HEK293 (cell line): Measurements from ENCODE around the gene TSPAN10.

ENCODE experiments used
- FEZF1 ChIP-seq: fragments of 450-650 bp; formaldehyde crosslinking; IDR thresholded peaks from 2 replicates; pipeline ENCODE4 v1.5.1; 2016; ENCODE audit warnings: missing biosample characterization, missing genetic modification characterization
- GLIS2 ChIP-seq: fragments of 450-650 bp; formaldehyde crosslinking; IDR thresholded peaks from 2 replicates; pipeline ENCODE4 v1.5.1; 2016; ENCODE audit warnings: missing biosample characterization, missing genetic modification characterization
- HOXA7 ChIP-seq: sonication (generic); formaldehyde crosslinking; IDR thresholded peaks from 2 replicates; pipeline ENCODE4 v1.8.1; 2022; ENCODE audit warnings: missing genetic modification reagents, borderline replicate concordance
- KLF7 ChIP-seq: fragments of 450-650 bp; formaldehyde crosslinking; IDR thresholded peaks from 2 replicates; pipeline ENCODE4 v1.5.1; 2016; ENCODE audit warnings: missing biosample characterization, missing genetic modification characterization, borderline replicate concordance
- PRDM1 ChIP-seq: fragments of 450-650 bp; formaldehyde crosslinking; IDR thresholded peaks from 2 replicates; pipeline ENCODE4; 2016; ENCODE audit warnings: missing biosample characterization, missing genetic modification characterization
- ZBTB21 ChIP-seq: fragments of 450-650 bp; formaldehyde crosslinking; IDR thresholded peaks from 2 replicates; pipeline ENCODE4 v1.5.1; 2017; ENCODE audit warnings: missing biosample characterization, missing genetic modification characterization
- ZBTB48 ChIP-seq: fragments of 450-650 bp; formaldehyde crosslinking; IDR thresholded peaks from 2 replicates; pipeline ENCODE4 v1.5.1; 2016; ENCODE audit warnings: missing biosample characterization, missing genetic modification characterization
- ZBTB8A ChIP-seq: fragments of 450-650 bp; formaldehyde crosslinking; IDR thresholded peaks from 2 replicates; pipeline ENCODE4 v1.5.1; 2016; ENCODE audit warnings: missing biosample characterization, missing genetic modification characterization
- ZNF114 ChIP-seq: fragments of 450-650 bp; formaldehyde crosslinking; IDR thresholded peaks from 2 replicates; pipeline ENCODE4 v1.5.0; 2017; ENCODE audit warnings: missing biosample characterization, missing genetic modification characterization
- ZNF133 ChIP-seq: fragments of 450-650 bp; formaldehyde crosslinking; IDR thresholded peaks from 2 replicates; pipeline ENCODE4 v1.5.1; 2016; ENCODE audit warnings: missing biosample characterization, missing genetic modification characterization
- ZNF214 ChIP-seq: fragments of 450-650 bp; formaldehyde crosslinking; IDR thresholded peaks from 2 replicates; pipeline ENCODE4 v1.5.1; 2017; ENCODE audit warnings: missing biosample characterization, mild to moderate bottlenecking, missing genetic modification characterization, borderline replicate concordance
- ZNF341 ChIP-seq: fragments of 450-650 bp; formaldehyde crosslinking; IDR thresholded peaks from 2 replicates; pipeline ENCODE4; 2016; ENCODE audit warnings: low read depth, missing biosample characterization, missing genetic modification characterization
- ZNF391 ChIP-seq: fragments of 450-650 bp; formaldehyde crosslinking; IDR thresholded peaks from 2 replicates; pipeline ENCODE4 v1.5.1; 2016; ENCODE audit warnings: low read depth, missing biosample characterization, missing genetic modification characterization, borderline replicate concordance
- ZNF473 ChIP-seq: fragments of 450-650 bp; formaldehyde crosslinking; IDR thresholded peaks from 2 replicates; pipeline ENCODE4 v1.5.1; 2017; ENCODE audit warnings: missing biosample characterization, missing genetic modification characterization
- ZNF544 ChIP-seq: fragments of 450-650 bp; formaldehyde crosslinking; IDR thresholded peaks from 2 replicates; pipeline ENCODE4 v1.5.0; 2017; ENCODE audit warnings: missing biosample characterization, missing genetic modification characterization
- ZNF677 ChIP-seq: fragments of 450-650 bp; IDR thresholded peaks from 2 replicates; pipeline ENCODE4 v1.5.0; 2018; ENCODE audit warnings: missing biosample characterization, mild to moderate bottlenecking, missing genetic modification characterization, moderate library complexity
- ZNF792 ChIP-seq: fragments of 450-650 bp; formaldehyde crosslinking; IDR thresholded peaks from 2 replicates; pipeline ENCODE4 v1.5.1; 2016; ENCODE audit warnings: missing biosample characterization, missing genetic modification characterization
- ZSCAN30 ChIP-seq: fragments of 450-650 bp; IDR thresholded peaks from 2 replicates; pipeline ENCODE4 v1.5.1; 2018; ENCODE audit warnings: missing biosample characterization, mild to moderate bottlenecking, missing genetic modification characterization, moderate library complexity
- TF ChIP-seq, protein P1 (sequence below): fragments of 450-650 bp; formaldehyde crosslinking; IDR thresholded peaks from 2 replicates; pipeline ENCODE4 v1.5.1; 2016; ENCODE audit warnings: missing biosample characterization, missing genetic modification characterization
- TF ChIP-seq, protein P2 (sequence below): fragments of 450-650 bp; IDR thresholded peaks from 2 replicates; pipeline ENCODE4 v1.5.1; 2018; ENCODE audit warnings: missing biosample characterization, mild to moderate bottlenecking, missing genetic modification characterization
- TF ChIP-seq, protein P3 (sequence below): fragments of 450-650 bp; formaldehyde crosslinking; IDR thresholded peaks from 2 replicates; pipeline ENCODE4 v1.5.1; 2016; ENCODE audit warnings: missing biosample characterization, missing genetic modification characterization, low read depth
- TF ChIP-seq, protein P4 (sequence below): fragments of 450-650 bp; formaldehyde crosslinking; IDR thresholded peaks from 2 replicates; pipeline ENCODE4 v1.5.1; 2016; ENCODE audit warnings: missing biosample characterization, missing genetic modification characterization
- TF ChIP-seq, protein P5 (sequence below): fragments of 450-650 bp; formaldehyde crosslinking; IDR thresholded peaks from 2 replicates; pipeline ENCODE4 v1.5.1; 2017; ENCODE audit warnings: missing biosample characterization, missing genetic modification characterization
- TF ChIP-seq, protein P6 (sequence below): IDR thresholded peaks from 2 replicates; pipeline ENCODE4 v1.6.1; 2011; ENCODE audit warnings: mild to moderate bottlenecking, low read depth, low read length, borderline replicate concordance
- TF ChIP-seq, protein P7 (sequence below): fragments of 450-650 bp; formaldehyde crosslinking; IDR thresholded peaks from 2 replicates; pipeline ENCODE4 v1.5.1; 2016; ENCODE audit warnings: missing biosample characterization, missing genetic modification characterization
- TF ChIP-seq, protein P8 (sequence below): fragments of 450-650 bp; formaldehyde crosslinking; IDR thresholded peaks from 2 replicates; pipeline ENCODE4 v1.5.1; 2016; ENCODE audit warnings: missing biosample characterization, missing genetic modification characterization

TSPAN10 gene

DNA sequence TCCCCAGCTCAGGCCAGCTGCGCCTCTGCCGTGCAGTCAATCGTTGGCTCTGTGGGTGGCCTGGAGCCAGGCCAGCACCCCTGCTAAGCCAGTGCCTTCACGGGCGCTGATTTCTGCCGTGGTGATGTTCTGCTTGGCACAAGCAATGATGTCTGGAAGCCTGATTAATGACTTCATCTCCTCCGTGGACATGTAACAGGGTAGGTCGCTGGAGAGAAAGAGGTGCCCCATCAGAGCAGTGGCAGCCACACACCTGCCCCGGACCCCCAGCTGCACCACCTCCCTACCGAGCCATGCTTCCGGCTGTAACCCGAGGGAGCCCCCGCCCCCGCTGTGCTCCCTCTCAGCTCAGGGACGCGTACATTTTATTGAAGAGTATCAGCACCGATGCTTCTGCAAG lies 44.7 kb downstream of the TSPAN10 start (continued):
- TF ChIP-seq ZNF114 (no peak), ZBTB21 (tag by site-specific recombination) (no peak), HOXA7 (CRISPR knock-in tag) (no peak), ZBTB8A (peak; percentile 39), ZNF133 (tag by site-specific recombination) (no peak), ZNF544 (no peak), ZBTB48 (tag by site-specific recombination) (no peak), ZNF391 (no peak), KLF7 (tag by site-specific recombination) (no peak), ZNF792 (tag by site-specific recombination) (no peak), PRDM1 (tag by site-specific recombination) (no peak), ZNF473 (tag by site-specific recombination) (no peak), GLIS2 (tag by site-specific recombination) (0 out of 2 replicates have a peak, but pooled peaks have one; percentile 51), ZNF214 (tag by site-specific recombination) (no peak), ZSCAN30 (tag by site-specific recombination) (no peak), ZNF677 (tag by site-specific recombination) (no peak), ZNF341 (tag by site-specific recombination) (peak; percentile 31; the same call in 1 of the 2 replicates), FEZF1 (tag by site-specific recombination) (no peak)
- TF ChIP-seq, protein P1, sequence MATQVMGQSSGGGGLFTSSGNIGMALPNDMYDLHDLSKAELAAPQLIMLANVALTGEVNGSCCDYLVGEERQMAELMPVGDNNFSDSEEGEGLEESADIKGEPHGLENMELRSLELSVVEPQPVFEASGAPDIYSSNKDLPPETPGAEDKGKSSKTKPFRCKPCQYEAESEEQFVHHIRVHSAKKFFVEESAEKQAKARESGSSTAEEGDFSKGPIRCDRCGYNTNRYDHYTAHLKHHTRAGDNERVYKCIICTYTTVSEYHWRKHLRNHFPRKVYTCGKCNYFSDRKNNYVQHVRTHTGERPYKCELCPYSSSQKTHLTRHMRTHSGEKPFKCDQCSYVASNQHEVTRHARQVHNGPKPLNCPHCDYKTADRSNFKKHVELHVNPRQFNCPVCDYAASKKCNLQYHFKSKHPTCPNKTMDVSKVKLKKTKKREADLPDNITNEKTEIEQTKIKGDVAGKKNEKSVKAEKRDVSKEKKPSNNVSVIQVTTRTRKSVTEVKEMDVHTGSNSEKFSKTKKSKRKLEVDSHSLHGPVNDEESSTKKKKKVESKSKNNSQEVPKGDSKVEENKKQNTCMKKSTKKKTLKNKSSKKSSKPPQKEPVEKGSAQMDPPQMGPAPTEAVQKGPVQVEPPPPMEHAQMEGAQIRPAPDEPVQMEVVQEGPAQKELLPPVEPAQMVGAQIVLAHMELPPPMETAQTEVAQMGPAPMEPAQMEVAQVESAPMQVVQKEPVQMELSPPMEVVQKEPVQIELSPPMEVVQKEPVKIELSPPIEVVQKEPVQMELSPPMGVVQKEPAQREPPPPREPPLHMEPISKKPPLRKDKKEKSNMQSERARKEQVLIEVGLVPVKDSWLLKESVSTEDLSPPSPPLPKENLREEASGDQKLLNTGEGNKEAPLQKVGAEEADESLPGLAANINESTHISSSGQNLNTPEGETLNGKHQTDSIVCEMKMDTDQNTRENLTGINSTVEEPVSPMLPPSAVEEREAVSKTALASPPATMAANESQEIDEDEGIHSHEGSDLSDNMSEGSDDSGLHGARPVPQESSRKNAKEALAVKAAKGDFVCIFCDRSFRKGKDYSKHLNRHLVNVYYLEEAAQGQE (tag by site-specific recombination), result no peak
- TF ChIP-seq, protein P2, sequence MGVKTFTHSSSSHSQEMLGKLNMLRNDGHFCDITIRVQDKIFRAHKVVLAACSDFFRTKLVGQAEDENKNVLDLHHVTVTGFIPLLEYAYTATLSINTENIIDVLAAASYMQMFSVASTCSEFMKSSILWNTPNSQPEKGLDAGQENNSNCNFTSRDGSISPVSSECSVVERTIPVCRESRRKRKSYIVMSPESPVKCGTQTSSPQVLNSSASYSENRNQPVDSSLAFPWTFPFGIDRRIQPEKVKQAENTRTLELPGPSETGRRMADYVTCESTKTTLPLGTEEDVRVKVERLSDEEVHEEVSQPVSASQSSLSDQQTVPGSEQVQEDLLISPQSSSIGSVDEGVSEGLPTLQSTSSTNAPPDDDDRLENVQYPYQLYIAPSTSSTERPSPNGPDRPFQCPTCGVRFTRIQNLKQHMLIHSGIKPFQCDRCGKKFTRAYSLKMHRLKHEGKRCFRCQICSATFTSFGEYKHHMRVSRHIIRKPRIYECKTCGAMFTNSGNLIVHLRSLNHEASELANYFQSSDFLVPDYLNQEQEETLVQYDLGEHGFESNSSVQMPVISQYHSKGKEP (tag by site-specific recombination), result no peak
- TF ChIP-seq, protein P3, sequence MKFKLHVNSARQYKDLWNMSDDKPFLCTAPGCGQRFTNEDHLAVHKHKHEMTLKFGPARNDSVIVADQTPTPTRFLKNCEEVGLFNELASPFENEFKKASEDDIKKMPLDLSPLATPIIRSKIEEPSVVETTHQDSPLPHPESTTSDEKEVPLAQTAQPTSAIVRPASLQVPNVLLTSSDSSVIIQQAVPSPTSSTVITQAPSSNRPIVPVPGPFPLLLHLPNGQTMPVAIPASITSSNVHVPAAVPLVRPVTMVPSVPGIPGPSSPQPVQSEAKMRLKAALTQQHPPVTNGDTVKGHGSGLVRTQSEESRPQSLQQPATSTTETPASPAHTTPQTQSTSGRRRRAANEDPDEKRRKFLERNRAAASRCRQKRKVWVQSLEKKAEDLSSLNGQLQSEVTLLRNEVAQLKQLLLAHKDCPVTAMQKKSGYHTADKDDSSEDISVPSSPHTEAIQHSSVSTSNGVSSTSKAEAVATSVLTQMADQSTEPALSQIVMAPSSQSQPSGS, result 0 out of 2 replicates have a peak, but pooled peaks have one; percentile 6
- TF ChIP-seq, protein P4, sequence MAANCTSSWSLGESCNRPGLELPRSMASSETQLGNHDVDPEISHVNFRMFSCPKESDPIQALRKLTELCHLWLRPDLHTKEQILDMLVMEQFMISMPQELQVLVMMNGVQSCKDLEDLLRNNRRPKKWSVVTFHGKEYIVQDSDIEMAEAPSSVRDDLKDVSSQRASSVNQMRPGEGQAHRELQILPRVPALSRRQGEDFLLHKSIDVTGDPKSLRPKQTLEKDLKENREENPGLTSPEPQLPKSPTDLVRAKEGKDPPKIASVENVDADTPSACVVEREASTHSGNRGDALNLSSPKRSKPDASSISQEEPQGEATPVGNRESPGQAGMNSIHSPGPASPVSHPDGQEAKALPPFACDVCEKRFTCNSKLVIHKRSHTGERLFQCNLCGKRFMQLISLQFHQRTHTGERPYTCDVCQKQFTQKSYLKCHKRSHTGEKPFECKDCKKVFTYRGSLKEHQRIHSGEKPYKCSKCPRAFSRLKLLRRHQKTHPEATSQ (tag by site-specific recombination), result no peak
- TF ChIP-seq, protein P5, sequence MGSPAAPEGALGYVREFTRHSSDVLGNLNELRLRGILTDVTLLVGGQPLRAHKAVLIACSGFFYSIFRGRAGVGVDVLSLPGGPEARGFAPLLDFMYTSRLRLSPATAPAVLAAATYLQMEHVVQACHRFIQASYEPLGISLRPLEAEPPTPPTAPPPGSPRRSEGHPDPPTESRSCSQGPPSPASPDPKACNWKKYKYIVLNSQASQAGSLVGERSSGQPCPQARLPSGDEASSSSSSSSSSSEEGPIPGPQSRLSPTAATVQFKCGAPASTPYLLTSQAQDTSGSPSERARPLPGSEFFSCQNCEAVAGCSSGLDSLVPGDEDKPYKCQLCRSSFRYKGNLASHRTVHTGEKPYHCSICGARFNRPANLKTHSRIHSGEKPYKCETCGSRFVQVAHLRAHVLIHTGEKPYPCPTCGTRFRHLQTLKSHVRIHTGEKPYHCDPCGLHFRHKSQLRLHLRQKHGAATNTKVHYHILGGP (tag by site-specific recombination), result no peak
- TF ChIP-seq, protein P6, sequence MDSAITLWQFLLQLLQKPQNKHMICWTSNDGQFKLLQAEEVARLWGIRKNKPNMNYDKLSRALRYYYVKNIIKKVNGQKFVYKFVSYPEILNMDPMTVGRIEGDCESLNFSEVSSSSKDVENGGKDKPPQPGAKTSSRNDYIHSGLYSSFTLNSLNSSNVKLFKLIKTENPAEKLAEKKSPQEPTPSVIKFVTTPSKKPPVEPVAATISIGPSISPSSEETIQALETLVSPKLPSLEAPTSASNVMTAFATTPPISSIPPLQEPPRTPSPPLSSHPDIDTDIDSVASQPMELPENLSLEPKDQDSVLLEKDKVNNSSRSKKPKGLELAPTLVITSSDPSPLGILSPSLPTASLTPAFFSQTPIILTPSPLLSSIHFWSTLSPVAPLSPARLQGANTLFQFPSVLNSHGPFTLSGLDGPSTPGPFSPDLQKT, result no peak
- TF ChIP-seq, protein P7, sequence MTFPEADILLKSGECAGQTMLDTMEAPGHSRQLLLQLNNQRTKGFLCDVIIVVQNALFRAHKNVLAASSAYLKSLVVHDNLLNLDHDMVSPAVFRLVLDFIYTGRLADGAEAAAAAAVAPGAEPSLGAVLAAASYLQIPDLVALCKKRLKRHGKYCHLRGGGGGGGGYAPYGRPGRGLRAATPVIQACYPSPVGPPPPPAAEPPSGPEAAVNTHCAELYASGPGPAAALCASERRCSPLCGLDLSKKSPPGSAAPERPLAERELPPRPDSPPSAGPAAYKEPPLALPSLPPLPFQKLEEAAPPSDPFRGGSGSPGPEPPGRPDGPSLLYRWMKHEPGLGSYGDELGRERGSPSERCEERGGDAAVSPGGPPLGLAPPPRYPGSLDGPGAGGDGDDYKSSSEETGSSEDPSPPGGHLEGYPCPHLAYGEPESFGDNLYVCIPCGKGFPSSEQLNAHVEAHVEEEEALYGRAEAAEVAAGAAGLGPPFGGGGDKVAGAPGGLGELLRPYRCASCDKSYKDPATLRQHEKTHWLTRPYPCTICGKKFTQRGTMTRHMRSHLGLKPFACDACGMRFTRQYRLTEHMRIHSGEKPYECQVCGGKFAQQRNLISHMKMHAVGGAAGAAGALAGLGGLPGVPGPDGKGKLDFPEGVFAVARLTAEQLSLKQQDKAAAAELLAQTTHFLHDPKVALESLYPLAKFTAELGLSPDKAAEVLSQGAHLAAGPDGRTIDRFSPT (tag by site-specific recombination), result no peak
- TF ChIP-seq, protein P8, sequence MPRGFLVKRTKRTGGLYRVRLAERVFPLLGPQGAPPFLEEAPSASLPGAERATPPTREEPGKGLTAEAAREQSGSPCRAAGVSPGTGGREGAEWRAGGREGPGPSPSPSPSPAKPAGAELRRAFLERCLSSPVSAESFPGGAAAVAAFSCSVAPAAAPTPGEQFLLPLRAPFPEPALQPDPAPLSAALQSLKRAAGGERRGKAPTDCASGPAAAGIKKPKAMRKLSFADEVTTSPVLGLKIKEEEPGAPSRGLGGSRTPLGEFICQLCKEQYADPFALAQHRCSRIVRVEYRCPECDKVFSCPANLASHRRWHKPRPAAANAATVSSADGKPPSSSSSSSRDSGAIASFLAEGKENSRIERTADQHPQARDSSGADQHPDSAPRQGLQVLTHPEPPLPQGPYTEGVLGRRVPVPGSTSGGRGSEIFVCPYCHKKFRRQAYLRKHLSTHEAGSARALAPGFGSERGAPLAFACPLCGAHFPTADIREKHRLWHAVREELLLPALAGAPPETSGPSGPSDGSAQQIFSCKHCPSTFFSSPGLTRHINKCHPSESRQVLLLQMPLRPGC (tag by site-specific recombination), result no peak
